AG04450 (cell line): ENCODE measurements around the gene PSEN2. TPM values are rescaled to one million over a fixed set of nuclear protein-coding genes. Genes with fewer than 3 reads are reported as not detected.
A peak's percentile ranks its signal among the peaks of the same experiment; 100 is the strongest.

Source experiments
- CTCF ChIA-PET: fragments of 300-600, 350-600 bp; formaldehyde crosslinking; extraction: SDS; loops from one replicate; lab custom pipeline; 2022; ENCODE audit warnings: antibody characterized with exemption, inconsistent platforms; lab: Charles Lee
- POLR2A ChIA-PET: fragments of 350-600 bp; formaldehyde crosslinking; extraction: SDS; loops from one replicate; lab custom pipeline; 2021; ENCODE audit warnings: antibody characterized with exemption, inconsistent platforms; lab: Yijun Ruan, JAX
- DNase-seq: peaks from one replicate; pipeline ENCODE4 v3.0.0-alpha.2; 2011; ENCODE audit warnings: low read depth, low spot score
- H3K27ac ChIP-seq: one replicate; pipeline ENCODE4 v1.5.1; 2012; ENCODE audit warnings: low read depth, low read length, control low read depth
- H3K27me3 ChIP-seq: one replicate; pipeline ENCODE4 v1.6.0; 2012; ENCODE audit warnings: low read length; ENCODE audit not compliant: control insufficient read depth, insufficient read depth
- H3K4me3 ChIP-seq: 2 replicates; pipeline ENCODE4 v1.5.1; 2011; ENCODE audit warnings: mild to moderate bottlenecking, low read depth, low read length, control low read depth
- H3K9me3 ChIP-seq: 2 replicates; pipeline ENCODE4 v1.5.1; 2012; ENCODE audit warnings: low read length; ENCODE audit not compliant: control insufficient read depth, insufficient read depth
- CTCF ChIP-seq: IDR thresholded peaks from 2 replicates; pipeline ENCODE4 v1.5.1; 2011; ENCODE audit warnings: low read depth, low read length, control low read depth, inconsistent platforms
- polyA plus RNA-seq: library from polyadenylated mRNA; depleted of rRNA; stranded (reverse); fragments of >200 nt; gene quantifications from 2 replicates; pipeline ENCODE4 v1.2.3, GENCODE V29; 2011

The PSEN2 gene
- polyA plus RNA-seq, 1 experiment, result 12.1 TPM

DNA sequence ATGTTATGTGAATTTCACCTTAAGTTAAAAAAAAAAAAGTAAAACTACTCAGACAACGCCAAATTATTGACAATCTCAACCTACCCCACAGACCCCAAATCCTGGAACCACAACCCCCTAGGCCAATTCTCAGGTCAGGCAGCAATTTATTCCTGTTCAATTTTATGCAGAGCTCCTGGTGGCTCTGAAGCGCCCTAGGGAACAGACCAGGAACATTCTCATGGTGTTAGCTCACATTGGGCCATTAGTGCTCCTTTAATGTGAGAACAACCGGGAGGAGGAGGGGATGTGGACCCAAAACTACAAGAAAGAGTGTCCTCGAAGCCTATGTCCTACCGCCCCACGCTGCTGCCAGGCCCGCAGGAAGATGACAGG is 403 bp upstream of the PSEN2 start:
- ChIA-PET POLR2A (no interaction called here), CTCF (interaction anchor here (0.6 to 1.1 kb wide), 2 partner anchors 244 to 1946 kb away, joined by 3 read pairs; no protein-coding TSS in a partner anchor)
- DNase-seq, result no peak

DNA sequence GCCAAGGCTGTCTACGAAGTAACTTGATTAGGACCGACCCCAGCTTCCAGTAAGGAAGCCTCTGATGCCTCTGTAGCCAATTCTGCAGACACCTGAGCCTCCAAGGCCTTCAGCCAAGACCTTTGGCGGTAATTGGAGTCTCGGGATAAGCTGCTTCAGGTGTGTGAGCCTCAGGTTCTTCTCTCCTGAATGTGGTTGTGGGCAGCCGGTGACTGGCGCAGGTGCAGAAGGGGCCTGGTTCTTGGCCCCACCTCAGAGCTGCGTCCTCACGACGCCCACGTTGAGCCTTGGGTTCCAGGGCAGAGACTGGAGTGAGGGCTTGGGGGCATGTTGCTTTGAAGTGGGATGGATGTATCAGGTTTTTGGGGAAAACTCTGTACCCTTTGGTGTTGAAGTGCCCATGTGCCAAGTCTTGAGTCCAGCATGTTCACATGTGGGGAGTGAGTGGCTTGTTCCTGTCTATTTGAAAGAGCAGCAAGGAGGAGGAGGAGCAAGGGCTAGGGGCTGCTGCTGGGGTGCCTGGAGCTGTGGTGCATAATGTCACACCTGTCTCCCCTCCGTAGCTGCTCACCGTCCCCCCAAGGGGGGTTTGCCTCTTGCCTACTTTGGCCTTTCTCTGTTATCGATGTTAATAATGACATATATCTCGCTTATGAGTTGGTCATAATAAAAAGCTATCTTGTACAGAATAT is 1.4 kb downstream of the PSEN2 start:
- no peak overlapping the region for H3K27ac ChIP-seq
- no peaks in the 10 kb centered on the region; the same call in 1 of the 2 replicates for H3K9me3 ChIP-seq
- DNase-seq, result no peak
- POLR2A ChIA-PET, result interaction anchor here (1.1 kb wide), 1 partner anchor 11 kb away, joined by 3 read pairs; no protein-coding TSS in a partner anchor
- CTCF ChIA-PET, result interaction anchor here (0.7 to 0.8 kb wide), 2 partner anchors 238 to 464 kb away, joined by 3 read pairs; partner anchors contain the start of gene PARP1
- no peak for TF ChIP-seq CTCF
- H3K27me3 ChIP-seq, result no peaks in the 10 kb centered on the region
- H3K4me3 ChIP-seq, result peak overlapping the region; percentile 63

More for the DNA sequence above, 403 bp upstream of the PSEN2 start:
- Histone ChIP-seq H3K27ac (no peak overlapping the region), H3K4me3 (peak overlapping the region; percentile 63), H3K9me3 (no peaks in the 10 kb centered on the region; the same call in 1 of the 2 replicates), H3K27me3 (no peaks in the 10 kb centered on the region)
- TF ChIP-seq CTCF, result no peak

- DNase-seq, result no peak
- no peak for TF ChIP-seq CTCF
- POLR2A ChIA-PET, result no interaction called here
- CTCF ChIA-PET, result no interaction called here
- no peak overlapping the region for H3K27ac ChIP-seq
- no peaks in the 10 kb centered on the region; the same call in 1 of the 2 replicates for H3K9me3 ChIP-seq
- no peaks in the 10 kb centered on the region for H3K27me3 ChIP-seq
- H3K4me3 ChIP-seq, result no peak overlapping the region
Observed at GRCh38 chr1:226872437-226872836, 2.0 kb downstream of the PSEN2 start.

DNA sequence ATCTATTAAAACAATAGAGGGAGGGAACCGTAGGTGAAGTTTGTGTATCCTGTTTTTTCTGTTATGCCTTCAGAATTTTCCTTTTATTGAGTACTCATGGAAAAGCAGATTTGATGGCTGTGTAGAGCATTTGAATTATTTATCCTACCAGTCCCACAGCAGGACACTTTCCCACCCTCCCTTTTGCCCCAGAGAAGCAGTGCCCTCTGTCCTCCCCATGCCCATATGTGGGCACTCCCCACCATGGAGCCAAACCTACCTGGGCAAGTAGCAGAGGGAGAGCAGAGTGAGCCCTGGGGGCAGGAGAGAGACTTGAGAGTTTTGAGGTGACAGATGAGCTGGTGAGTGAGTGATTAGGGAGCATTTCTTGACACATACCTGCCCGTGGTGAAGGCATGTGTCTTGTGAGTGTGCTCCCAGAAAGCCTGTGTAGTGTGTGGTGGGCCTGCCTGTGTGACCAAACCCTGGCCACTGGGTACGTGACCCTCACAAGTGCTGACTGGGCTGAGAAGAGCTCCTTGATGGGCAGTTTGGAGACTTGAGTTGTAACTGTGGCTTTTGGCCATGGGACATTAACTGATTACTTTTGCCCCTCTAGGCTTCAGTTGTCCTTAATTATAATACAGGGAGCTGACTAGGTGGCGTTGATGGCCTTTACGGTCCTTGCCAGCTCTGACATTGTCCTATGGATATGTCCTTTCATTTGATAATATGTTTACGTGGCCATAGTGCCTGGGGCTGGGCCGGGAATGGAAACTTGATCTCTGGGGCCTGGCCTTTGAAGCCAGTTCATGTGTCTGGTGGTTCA is 3.6 kb downstream of the PSEN2 start:
- no peaks in the 10 kb centered on the region; the same call in 1 of the 2 replicates for H3K9me3 ChIP-seq
- POLR2A ChIA-PET, result no interaction called here
- TF ChIP-seq CTCF, result no peak
- no peak overlapping the region for H3K27ac ChIP-seq
- H3K4me3 ChIP-seq, result no peak overlapping the region
- no peaks in the 10 kb centered on the region for H3K27me3 ChIP-seq
- CTCF ChIA-PET, result no interaction called here
- DNase-seq, result no peak
